ENCODE measurements around the gene MYEOV. TPM values are rescaled to one million over a fixed set of nuclear protein-coding genes. Genes with fewer than 3 reads are reported as not detected.

Gene MYEOV
- total RNA-seq, 3 donors from 2014 or later = 2.8 to 7.5 (median 6.2) TPM

DNA sequence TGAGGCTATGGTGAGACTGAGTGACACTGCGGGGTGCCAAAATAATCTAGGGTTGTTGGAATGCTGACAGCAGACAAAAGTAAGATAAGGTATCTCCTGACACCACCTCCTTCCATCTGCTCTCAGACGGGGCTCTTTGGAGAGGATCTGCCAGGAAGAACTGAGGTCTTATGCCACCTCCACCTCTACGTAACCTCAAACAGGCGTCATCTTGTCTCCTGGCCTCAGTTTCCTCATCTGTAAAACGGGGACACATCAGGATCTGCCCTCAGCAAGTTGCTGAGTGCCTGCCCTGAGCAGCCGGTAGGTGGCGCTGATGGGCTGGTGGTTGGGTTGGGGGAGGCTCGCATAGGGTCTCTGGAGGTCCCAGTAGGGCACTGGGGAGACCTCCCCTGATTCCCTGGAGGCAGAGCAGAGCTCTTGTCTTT lies 1.7 kb upstream of the MYEOV start:
- TF ChIP-seq, protein P1, sequence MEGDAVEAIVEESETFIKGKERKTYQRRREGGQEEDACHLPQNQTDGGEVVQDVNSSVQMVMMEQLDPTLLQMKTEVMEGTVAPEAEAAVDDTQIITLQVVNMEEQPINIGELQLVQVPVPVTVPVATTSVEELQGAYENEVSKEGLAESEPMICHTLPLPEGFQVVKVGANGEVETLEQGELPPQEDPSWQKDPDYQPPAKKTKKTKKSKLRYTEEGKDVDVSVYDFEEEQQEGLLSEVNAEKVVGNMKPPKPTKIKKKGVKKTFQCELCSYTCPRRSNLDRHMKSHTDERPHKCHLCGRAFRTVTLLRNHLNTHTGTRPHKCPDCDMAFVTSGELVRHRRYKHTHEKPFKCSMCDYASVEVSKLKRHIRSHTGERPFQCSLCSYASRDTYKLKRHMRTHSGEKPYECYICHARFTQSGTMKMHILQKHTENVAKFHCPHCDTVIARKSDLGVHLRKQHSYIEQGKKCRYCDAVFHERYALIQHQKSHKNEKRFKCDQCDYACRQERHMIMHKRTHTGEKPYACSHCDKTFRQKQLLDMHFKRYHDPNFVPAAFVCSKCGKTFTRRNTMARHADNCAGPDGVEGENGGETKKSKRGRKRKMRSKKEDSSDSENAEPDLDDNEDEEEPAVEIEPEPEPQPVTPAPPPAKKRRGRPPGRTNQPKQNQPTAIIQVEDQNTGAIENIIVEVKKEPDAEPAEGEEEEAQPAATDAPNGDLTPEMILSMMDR (IDR thresholded peaks at IDR 0.05) = peak; percentile 70
- DNase-seq (peak in 1 of 3 donors; percentile 71), ATAC-seq (no peak)
- H3K4me1 ChIP-seq (ENCODE audit: low read depth) = peaks cover 65% of the 10 kb centered on the region
- no peak overlapping the region for H3K4me3 ChIP-seq
- no peaks in the 10 kb centered on the region for H3K9me3 ChIP-seq
- peaks cover 3% of the 10 kb centered on the region for H3K36me3 ChIP-seq (ENCODE audit: low read depth)
- intact Hi-C loops (cut with DNase I, micrococcal nuclease) = no loop called here

DNA sequence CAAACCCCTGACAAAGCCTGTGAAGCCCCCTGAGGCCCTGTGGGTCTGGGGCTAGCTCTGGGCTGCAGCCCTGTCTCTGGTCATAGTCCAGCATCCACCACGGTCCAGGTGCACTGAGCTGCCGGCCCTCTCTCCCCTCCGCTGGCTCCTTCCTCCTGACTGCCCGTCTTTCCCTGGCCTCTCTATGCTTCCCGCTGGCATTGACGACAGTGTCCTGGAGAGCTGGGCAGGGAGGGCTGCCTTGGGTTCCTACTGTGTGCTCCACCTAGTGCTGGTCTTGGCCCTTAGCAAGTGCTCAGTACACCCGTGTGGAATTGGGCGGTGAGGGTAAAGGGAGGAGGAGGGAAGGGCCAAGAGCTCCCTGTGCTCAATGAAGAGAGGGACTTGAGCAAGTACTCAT lies 868 bp upstream of the MYEOV start:
- H3K9me3 ChIP-seq = no peaks in the 10 kb centered on the region
- peaks cover 66% of the 10 kb centered on the region for H3K4me1 ChIP-seq (ENCODE audit: low read depth)
- DNase-seq = peak in 1 of 3 donors; percentile 40
- ATAC-seq = no peak
- H3K36me3 ChIP-seq (ENCODE audit: low read depth) = peaks cover 2% of the 10 kb centered on the region
- no peak overlapping the region for H3K4me3 ChIP-seq
- intact Hi-C loops (cut with DNase I, micrococcal nuclease) = no loop called here
- TF ChIP-seq, protein P1 (IDR thresholded peaks at IDR 0.05) = no peak

DNA sequence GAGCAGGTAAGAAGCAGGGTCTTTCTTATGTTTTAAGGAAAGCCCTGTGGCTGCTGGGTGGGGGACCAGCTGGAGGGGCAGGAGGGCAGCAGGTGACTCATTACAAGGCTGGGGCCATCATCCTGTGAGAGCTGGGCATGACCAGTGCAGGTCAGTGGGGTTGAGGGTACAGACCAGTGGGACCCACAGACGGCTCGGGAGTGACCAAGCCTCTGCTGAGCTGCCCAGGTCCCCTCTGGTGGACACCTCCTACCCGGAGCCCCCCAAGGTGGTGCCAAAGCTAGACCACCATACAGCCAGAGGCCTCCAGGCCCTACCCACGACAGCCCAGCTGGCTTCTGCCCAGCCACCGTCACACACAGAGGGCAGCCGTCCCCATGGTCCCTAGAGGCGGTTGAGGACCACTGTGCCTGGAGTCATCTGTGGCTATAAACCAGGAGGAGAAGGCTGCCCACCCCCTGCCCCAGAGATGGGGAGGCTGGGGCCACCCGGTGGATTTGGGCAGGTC lies 670 bp downstream of the MYEOV start:
- Histone ChIP-seq H3K9me3 (no peaks in the 10 kb centered on the region), H3K36me3 (ENCODE audit: low read depth) (no peaks in the 10 kb centered on the region), H3K4me3 (no peak overlapping the region), H3K4me1 (ENCODE audit: low read depth) (peaks cover 69% of the 10 kb centered on the region)
- DNase-seq (peak in 1 of 3 donors; percentile 49), ATAC-seq (no peak)
- TF ChIP-seq, protein P1 (IDR thresholded peaks at IDR 0.05) = no peak
- intact Hi-C loops (cut with DNase I, micrococcal nuclease) = no loop called here

DNA sequence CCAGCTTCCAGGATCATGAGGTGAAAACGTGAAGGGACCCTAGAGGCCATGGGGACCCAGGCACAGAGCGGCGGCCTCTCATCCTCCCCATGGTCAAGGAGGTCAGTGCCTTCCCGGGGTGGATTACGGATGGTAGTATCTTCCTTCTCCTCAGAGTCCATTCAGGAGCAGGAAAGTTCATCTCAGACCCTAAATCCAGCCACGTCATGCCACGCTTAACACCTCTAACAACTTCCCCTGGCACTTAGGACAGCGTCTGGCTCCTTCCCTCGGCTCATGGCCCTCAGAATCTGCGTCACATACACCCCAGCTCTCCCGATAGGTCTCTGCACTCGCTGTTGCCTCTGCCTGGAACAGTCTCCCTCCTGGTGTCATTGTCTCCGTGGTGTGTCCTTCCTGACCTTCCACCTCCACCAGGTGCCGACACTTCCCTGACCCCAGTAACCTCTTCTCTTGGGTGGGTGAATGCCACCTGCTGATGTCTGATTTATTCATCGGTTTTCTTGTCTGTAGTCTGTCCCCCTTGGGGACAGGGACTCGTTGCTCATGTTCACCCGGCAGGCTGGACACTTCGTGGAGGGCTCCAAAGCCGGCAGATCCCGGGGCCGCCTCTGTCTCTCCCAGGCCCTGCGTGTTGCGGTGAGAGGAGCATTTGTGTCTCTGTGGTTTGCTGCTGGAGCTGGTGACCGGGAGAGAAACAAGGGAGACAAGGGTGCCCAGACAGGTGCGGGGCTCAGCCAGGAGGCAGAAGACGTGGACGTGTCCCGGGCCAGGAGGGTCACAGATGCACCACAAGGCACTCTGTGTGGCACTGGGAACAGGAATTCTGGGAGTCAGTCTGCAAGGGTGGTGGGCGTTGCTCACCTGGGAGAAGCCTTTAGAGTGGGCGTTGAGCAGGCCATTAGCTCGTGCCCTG lies 1.4 kb downstream of the MYEOV start:
- no peak overlapping the region for H3K4me3 ChIP-seq
- peak in 1 of 3 donors; percentile 48 for DNase-seq
- H3K9me3 ChIP-seq = no peaks in the 10 kb centered on the region
- intact Hi-C loops (cut with DNase I, micrococcal nuclease) = no loop called here
- ATAC-seq = no peak
- peaks cover 62% of the 10 kb centered on the region for H3K4me1 ChIP-seq (ENCODE audit: low read depth)
- TF ChIP-seq, protein P1 (IDR thresholded peaks at IDR 0.05) = no peak
- H3K36me3 ChIP-seq (ENCODE audit: low read depth) = no peaks in the 10 kb centered on the region

DNA sequence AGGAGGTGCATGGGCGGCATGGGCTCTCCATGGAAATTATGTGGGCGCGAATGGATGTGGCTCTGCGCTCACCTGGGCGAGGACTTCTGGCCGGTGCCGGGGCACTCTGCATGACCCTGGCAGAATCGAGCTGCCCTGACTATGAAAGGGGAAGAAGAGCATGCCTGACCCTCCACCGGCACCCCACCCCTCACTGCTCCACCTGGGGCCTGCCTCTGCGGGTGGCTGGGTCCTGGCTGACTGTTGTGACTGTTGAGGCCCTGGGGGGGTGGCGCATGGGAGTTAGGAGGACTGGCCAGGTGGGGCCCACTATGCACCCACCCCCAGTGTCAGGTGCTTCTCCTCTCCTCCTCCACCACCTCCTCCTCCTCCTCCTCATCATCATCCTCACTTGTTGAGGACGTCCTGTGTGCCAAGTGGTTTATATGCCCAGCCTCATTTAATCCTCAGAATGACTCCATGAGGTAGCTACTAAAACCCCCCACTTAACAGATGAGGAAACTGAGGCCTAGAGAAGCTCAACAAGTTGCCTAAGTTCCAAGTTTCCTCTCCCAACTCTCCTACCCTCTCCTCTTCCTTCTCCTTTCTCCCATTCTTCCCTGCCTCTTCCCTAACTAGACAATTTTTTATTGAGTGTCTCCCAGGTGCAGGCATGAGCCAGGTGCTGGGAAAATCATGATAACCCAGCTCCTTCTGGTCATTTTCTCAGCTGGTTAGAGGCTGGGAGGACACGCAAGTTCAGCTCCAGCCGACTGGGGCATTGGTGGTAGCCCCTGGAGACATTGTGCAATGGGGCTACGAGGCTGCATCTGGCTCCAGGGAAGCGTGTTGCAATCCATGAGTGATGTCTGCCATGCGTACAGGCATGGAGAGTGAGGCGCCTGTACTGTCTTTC lies 2.3 kb downstream of the MYEOV start:
- ATAC-seq = no peak

More for the DNA sequence above, 2.3 kb downstream of the MYEOV start:
- Histone ChIP-seq H3K4me3 (no peak overlapping the region), H3K9me3 (no peaks in the 10 kb centered on the region), H3K36me3 (ENCODE audit: low read depth) (no peaks in the 10 kb centered on the region), H3K4me1 (ENCODE audit: low read depth) (peaks cover 56% of the 10 kb centered on the region)
- intact Hi-C loops (cut with DNase I, micrococcal nuclease) = no loop called here
- TF ChIP-seq, protein P1 (IDR thresholded peaks at IDR 0.05) = no peak
- DNase-seq = peak in 1 of 3 donors; percentile 51

All from mucosa of descending colon (tissue), 3 donors.